Left ventricle myocardium inferior (tissue), 1 donor: Measurements from ENCODE around the gene PRDM16. TPM values are rescaled to one million over a fixed set of nuclear protein-coding genes. Genes with fewer than 3 reads are reported as not detected.
A peak's percentile ranks its signal among the peaks of the same experiment; 100 is the strongest.

Source experiments
- DNase-seq: peaks from one replicate; pipeline ENCODE4 v3.0.0-alpha.2; 2020
- H3K27ac ChIP-seq: fragments of 200-600 bp; replicated peaks from 2 replicates; pipeline ENCODE4 v1.8.0; 2021
- H3K27me3 ChIP-seq: fragments of 200-600 bp; 2 replicates; pipeline ENCODE4 v1.8.0; 2021; ENCODE audit warnings: low read depth
- H3K36me3 ChIP-seq: fragments of 200-600 bp; 2 replicates; pipeline ENCODE4 v1.8.0; 2021
- H3K4me1 ChIP-seq: fragments of 200-600 bp; 2 replicates; pipeline ENCODE4 v1.8.0; 2021
- H3K4me3 ChIP-seq: fragments of 200-600 bp; 2 replicates; pipeline ENCODE4 v1.8.0; 2021; ENCODE audit warnings: mild to moderate bottlenecking, moderate library complexity
- H3K9me3 ChIP-seq: fragments of 200-600 bp; replicated peaks from 2 replicates; pipeline ENCODE4 v1.8.0; 2021
- intact Hi-C: fragments of 100-400 bp; cut with micrococcal nuclease; formaldehyde crosslinking; loops from one replicate; pipeline ENCODE4 v1.11.0; 2022
- total RNA-seq: library from RNA; stranded (reverse); fragmentation: NEBNext Ultra II Directional; extraction: Animal tissue kit (Norgen Biotek cat#: 25700); gene quantifications from one replicate; pipeline ENCODE4 v1.2.1, GENCODE V29; 2021
- TF ChIP-seq, protein P1 (sequence below): fragments of 200-600 bp; IDR thresholded peaks from 2 replicates; pipeline ENCODE4 v1.8.0; 2021; ENCODE audit warnings: antibody characterized with exemption, mild to moderate bottlenecking, borderline replicate concordance
- donor health status: DM: no; HTN: yes; CAD: no; lungs with severe emphysema.

The PRDM16 gene
- total RNA-seq, 1 donor from 2014 or later = 16.6 TPM

- peaks cover 81% of the 10 kb centered on the region for H3K4me1 ChIP-seq
- no peak overlapping the region for H3K27ac ChIP-seq
- intact Hi-C loops = no loop called here
- H3K36me3 ChIP-seq = no peaks in the 10 kb centered on the region
- no peaks in the 10 kb centered on the region for H3K9me3 ChIP-seq
- H3K4me3 ChIP-seq = no peak overlapping the region
- H3K27me3 ChIP-seq = peaks cover 18% of the 10 kb centered on the region
- DNase-seq = no peak
- TF ChIP-seq, protein P1, sequence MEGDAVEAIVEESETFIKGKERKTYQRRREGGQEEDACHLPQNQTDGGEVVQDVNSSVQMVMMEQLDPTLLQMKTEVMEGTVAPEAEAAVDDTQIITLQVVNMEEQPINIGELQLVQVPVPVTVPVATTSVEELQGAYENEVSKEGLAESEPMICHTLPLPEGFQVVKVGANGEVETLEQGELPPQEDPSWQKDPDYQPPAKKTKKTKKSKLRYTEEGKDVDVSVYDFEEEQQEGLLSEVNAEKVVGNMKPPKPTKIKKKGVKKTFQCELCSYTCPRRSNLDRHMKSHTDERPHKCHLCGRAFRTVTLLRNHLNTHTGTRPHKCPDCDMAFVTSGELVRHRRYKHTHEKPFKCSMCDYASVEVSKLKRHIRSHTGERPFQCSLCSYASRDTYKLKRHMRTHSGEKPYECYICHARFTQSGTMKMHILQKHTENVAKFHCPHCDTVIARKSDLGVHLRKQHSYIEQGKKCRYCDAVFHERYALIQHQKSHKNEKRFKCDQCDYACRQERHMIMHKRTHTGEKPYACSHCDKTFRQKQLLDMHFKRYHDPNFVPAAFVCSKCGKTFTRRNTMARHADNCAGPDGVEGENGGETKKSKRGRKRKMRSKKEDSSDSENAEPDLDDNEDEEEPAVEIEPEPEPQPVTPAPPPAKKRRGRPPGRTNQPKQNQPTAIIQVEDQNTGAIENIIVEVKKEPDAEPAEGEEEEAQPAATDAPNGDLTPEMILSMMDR = no peak
Observed at GRCh38 chr1:3116150-3116510, 47.1 kb downstream of the PRDM16 start.

DNA sequence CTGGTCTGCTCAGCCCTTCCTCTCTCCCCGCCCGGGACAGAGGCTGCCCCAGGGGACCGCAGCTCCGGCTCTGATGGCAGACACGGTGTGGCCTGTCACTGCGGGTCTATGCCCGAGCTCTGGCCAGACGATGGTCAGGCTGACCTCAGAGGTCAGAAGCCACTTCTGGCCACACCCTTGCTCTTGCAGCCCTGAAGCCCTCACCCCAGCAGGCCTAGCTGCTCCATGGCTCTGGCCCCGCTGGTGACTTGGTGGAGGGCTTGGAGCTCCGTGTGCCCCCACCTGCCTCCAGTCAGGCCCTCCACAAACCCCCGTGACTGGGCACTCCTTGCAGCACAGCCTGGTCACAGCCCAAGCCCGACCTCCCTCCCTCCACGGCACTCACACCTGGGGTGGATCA, 47.6 kb downstream of the PRDM16 start:
- Histone ChIP-seq H3K4me3 (no peak overlapping the region), H3K4me1 (peaks cover 78% of the 10 kb centered on the region), H3K9me3 (no peaks in the 10 kb centered on the region), H3K27me3 (peaks cover 20% of the 10 kb centered on the region), H3K27ac (no peak overlapping the region), H3K36me3 (no peaks in the 10 kb centered on the region)
- intact Hi-C loops = no loop called here
- TF ChIP-seq, protein P1 = no peak
- no peak for DNase-seq

GRCh38 chr1:3117879-3118278, 48.9 kb downstream of the PRDM16 start:
- DNase-seq = no peak
- H3K4me1 ChIP-seq = peaks cover 71% of the 10 kb centered on the region
- H3K27me3 ChIP-seq = peaks cover 21% of the 10 kb centered on the region
- intact Hi-C loops = no loop called here
- H3K9me3 ChIP-seq = no peaks in the 10 kb centered on the region
- TF ChIP-seq, protein P1 = no peak
- no peak overlapping the region for H3K27ac ChIP-seq
- no peak overlapping the region for H3K4me3 ChIP-seq
- no peaks in the 10 kb centered on the region for H3K36me3 ChIP-seq

DNA sequence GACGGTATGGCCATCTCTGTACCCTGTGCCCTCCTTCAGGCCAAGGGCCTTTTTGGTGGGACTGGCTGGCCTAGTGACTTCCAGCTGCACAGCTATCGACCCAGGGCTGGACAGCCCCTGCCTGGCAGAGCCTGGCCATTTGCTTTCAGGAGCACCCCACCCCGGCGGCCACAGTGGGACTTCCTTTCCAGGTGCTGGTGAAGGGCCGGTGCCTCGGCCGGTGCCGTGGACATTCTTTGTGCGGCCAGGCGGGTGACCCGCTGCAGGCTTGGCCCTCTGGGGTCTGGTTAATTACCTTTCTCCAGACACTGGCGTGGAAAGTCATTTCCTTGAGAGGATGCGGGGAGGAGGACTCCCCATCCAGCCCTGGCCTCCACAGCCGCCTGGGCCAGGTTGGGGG, 50.1 kb downstream of the PRDM16 start:
- no peak for DNase-seq
- TF ChIP-seq, protein P1 = no peak
- H3K9me3 ChIP-seq = no peaks in the 10 kb centered on the region
- intact Hi-C loops = no loop called here
- H3K27me3 ChIP-seq = peaks cover 21% of the 10 kb centered on the region
- peaks cover 74% of the 10 kb centered on the region for H3K4me1 ChIP-seq
- H3K27ac ChIP-seq = no peak overlapping the region
- no peak overlapping the region for H3K4me3 ChIP-seq
- H3K36me3 ChIP-seq = no peaks in the 10 kb centered on the region

GRCh38 chr1:3119725-3120124, 50.7 kb downstream of the PRDM16 start:
- intact Hi-C loops = no loop called here
- no peak for DNase-seq
- H3K27me3 ChIP-seq = peaks cover 21% of the 10 kb centered on the region
- TF ChIP-seq, protein P1 = no peak
- no peaks in the 10 kb centered on the region for H3K9me3 ChIP-seq
- peaks cover 75% of the 10 kb centered on the region for H3K4me1 ChIP-seq
- no peaks in the 10 kb centered on the region for H3K36me3 ChIP-seq
- peak overlapping the region; percentile 37 for H3K27ac ChIP-seq
- H3K4me3 ChIP-seq = no peak overlapping the region

DNA sequence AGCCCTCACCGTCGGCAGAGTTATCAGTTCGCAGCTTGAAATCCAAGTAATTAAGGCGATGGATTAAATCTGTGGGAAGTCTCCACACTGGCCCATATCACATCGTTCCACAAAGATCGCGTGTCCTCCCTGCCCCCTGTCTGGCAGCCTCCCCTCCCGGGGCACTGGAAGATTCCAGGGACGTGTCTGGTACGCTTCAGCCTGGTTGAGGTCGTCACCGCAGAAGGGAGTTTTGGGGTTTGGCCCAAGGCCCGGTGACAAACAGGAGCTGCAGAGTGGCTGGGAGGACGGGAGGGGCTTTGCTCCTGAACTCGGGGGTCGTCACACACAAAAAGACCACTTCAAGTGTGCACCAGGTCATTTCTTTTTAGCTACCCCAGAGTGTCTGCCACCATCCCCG, 51.1 kb downstream of the PRDM16 start:
- H3K27ac ChIP-seq = peak overlapping the region; percentile 37
- H3K27me3 ChIP-seq = peaks cover 21% of the 10 kb centered on the region
- DNase-seq = no peak
- no peak overlapping the region for H3K4me3 ChIP-seq
- intact Hi-C loops = no loop called here
- TF ChIP-seq, protein P1 = no peak
- no peaks in the 10 kb centered on the region for H3K36me3 ChIP-seq
- no peaks in the 10 kb centered on the region for H3K9me3 ChIP-seq
- H3K4me1 ChIP-seq = peaks cover 75% of the 10 kb centered on the region
